ENCODE results near the gene EBNA1BP2. TPM values are rescaled to one million over a fixed set of nuclear protein-coding genes. Genes with fewer than 3 reads are reported as not detected.
"Not testable (repeated sequence)": the region's sequence is repeated elsewhere in the genome, so short reads cannot be mapped to it uniquely, and the experiment has no call there.

EBNA1BP2 gene
- total RNA-seq, 3 donors from 2014 or later = 34.9 to 61.6 (median 46.4) TPM

- DNase-seq (ENCODE audit: low spot score in 2 of 2) = no peak
- H3K27ac ChIP-seq = no peak overlapping the region
- H3K4me1 ChIP-seq = no peaks in the 10 kb centered on the region
- H3K36me3 ChIP-seq = no peaks in the 10 kb centered on the region
- no peaks in the 10 kb centered on the region for H3K9me3 ChIP-seq
- H3K4me3 ChIP-seq = no peak overlapping the region
- H3K27me3 ChIP-seq = no peaks in the 10 kb centered on the region
- TF ChIP-seq CTCF (IDR thresholded peaks at IDR 0.05) (no peak), POLR2A (IDR thresholded peaks at IDR 0.05) (no peak), POLR2AphosphoS5 (IDR thresholded peaks at IDR 0.05) (no peak)
- intact Hi-C loops (cut with DNase I; ENCODE audit: low total_unique reads) = no loop called here
Observed at GRCh38 chr1:43143441-43143888, 28.6 kb downstream of the EBNA1BP2 start.

GRCh38 chr1:43140583-43140982, 31.5 kb downstream of the EBNA1BP2 start:
- Histone ChIP-seq H3K9me3 (no peaks in the 10 kb centered on the region), H3K27me3 (no peaks in the 10 kb centered on the region), H3K4me3 (no peak overlapping the region), H3K36me3 (no peaks in the 10 kb centered on the region), H3K4me1 (no peaks in the 10 kb centered on the region), H3K27ac (no peak overlapping the region)
- TF ChIP-seq CTCF (IDR thresholded peaks at IDR 0.05) (no peak), POLR2A (IDR thresholded peaks at IDR 0.05) (no peak), POLR2AphosphoS5 (IDR thresholded peaks at IDR 0.05) (no peak)
- intact Hi-C loops (cut with DNase I; ENCODE audit: low total_unique reads) = no loop called here
- DNase-seq (ENCODE audit: low spot score in 2 of 2) = no peak

GRCh38 chr1:43140010-43140409, 32.1 kb downstream of the EBNA1BP2 start:
- Histone ChIP-seq H3K9me3 (no peaks in the 10 kb centered on the region), H3K27ac (no peak overlapping the region), H3K4me3 (no peak overlapping the region), H3K27me3 (no peaks in the 10 kb centered on the region), H3K4me1 (no peaks in the 10 kb centered on the region), H3K36me3 (no peaks in the 10 kb centered on the region)
- no peak for DNase-seq (ENCODE audit: low spot score in 2 of 2)
- intact Hi-C loops (cut with DNase I; ENCODE audit: low total_unique reads) = no loop called here
- TF ChIP-seq POLR2AphosphoS5 (IDR thresholded peaks at IDR 0.05) = no peak
- no peak for TF ChIP-seq CTCF (IDR thresholded peaks at IDR 0.05)
- TF ChIP-seq POLR2A (IDR thresholded peaks at IDR 0.05) = no peak

- intact Hi-C loops (cut with DNase I; ENCODE audit: low total_unique reads); DNase-seq (ENCODE audit: low spot score in 2 of 2); H3K4me3 ChIP-seq; H3K4me1 ChIP-seq; H3K27me3 ChIP-seq; H3K36me3 ChIP-seq; H3K27ac ChIP-seq; H3K9me3 ChIP-seq: not testable (repeated sequence)
Observed at GRCh38 chr1:43139295-43139694, 32.8 kb downstream of the EBNA1BP2 start.

- no peaks in the 10 kb centered on the region for H3K9me3 ChIP-seq
- H3K36me3 ChIP-seq = no peaks in the 10 kb centered on the region
- no peaks in the 10 kb centered on the region for H3K27me3 ChIP-seq
- intact Hi-C loops (cut with DNase I; ENCODE audit: low total_unique reads) = no loop called here
- no peak overlapping the region for H3K4me3 ChIP-seq
- H3K4me1 ChIP-seq = no peaks in the 10 kb centered on the region
- DNase-seq (ENCODE audit: low spot score in 2 of 2) = no peak
- no peak for TF ChIP-seq CTCF (IDR thresholded peaks at IDR 0.05)
- no peak for TF ChIP-seq POLR2A (IDR thresholded peaks at IDR 0.05)
- no peak for TF ChIP-seq POLR2AphosphoS5 (IDR thresholded peaks at IDR 0.05)
- H3K27ac ChIP-seq = no peak overlapping the region
Observed at GRCh38 chr1:43137445-43138052, 34.5 kb downstream of the EBNA1BP2 start.
